HTR-8/SVneo (cell line): ENCODE results near the gene ROBO4.

Experiments
- DNase-seq: peaks from one replicate; pipeline ENCODE4 v3.0.0; 2011; ENCODE audit warnings: low spot score, mixed read lengths; ENCODE audit not compliant: insufficient read length
- FAIRE-seq: peaks from 2 replicates; lab custom pipeline; 2011; peaks lifted over from hg19 to GRCh38; lab: Jason Lieb, UNC

The ROBO4 gene

GRCh38 chr11:124920356-124920755, 22.7 kb upstream of the ROBO4 start:
- DNase-seq = no peak
- no peak for FAIRE-seq

DNA sequence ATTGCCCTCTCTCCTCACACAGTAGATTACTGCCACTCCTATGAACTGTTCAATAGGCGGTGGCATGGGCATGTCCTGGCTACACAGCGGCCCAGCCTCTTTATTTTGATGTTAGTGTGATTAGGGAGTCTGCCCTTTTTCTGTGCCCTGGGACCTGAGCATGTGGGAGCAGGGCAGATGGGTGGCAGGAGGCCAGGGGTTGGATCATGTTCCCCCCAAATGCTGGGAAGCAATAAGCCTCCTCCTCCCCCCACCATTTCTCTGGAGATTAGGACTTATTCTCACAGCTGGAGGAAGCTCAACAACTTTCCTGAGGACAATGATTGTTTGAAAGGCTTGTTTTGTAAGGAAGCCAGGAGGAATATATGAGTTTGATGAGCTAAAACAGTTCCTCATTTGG, 22.2 kb upstream of the ROBO4 start:
- FAIRE-seq (no peak), DNase-seq (no peak)

DNA sequence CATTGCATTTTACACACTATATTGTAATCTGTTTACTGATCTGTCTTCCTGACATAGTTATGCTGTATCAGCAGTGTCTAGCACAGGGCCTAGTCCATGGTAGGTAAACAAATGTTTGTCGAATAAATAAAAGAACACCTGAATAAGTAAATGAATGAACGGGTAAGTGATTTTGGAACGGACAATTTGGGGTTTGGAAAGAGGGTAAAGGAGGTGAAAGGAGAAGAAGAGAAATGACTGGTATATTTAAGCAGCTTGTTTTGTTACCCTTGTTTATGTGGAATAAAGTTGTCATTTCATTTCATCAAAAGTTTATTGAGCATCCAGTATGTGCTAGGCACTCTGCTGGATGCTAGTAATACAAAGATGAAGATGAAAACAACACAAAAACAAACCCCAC, 21.3 kb upstream of the ROBO4 start, which contains the start of gene HEPN1:
Gene HEPN1 (plus strand): TSS at position 301 of the 400 bp plus-strand sequence.
- no peak for DNase-seq
- no peak for FAIRE-seq

GRCh38 chr11:124917115-124917637, 19.5 kb upstream of the ROBO4 start:
- FAIRE-seq = no peak
- no peak for DNase-seq

DNA sequence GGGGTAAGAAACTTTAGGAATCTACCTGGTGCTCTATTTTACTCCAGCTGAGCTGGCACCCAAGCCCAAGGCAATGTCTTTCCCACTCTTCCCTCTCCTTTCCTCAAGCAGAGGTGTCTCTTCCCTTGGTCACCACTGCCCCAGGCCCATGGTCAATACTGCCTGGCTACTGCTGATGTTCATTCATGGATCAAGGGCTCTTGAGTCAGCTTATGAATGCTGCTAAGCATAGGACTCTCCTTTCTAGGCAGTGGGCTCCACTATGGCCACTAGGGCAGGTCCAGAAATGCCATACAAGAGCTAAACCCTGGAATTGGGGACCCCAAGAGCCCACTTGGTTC, 18.7 kb upstream of the ROBO4 start:
- DNase-seq = no peak
- no peak for FAIRE-seq

- DNase-seq = no peak
- no peak for FAIRE-seq
Observed at GRCh38 chr11:124915541-124916369, 18.1 kb upstream of the ROBO4 start.

GRCh38 chr11:124902616-124903015, 5.0 kb upstream of the ROBO4 start:
- FAIRE-seq (no peak), DNase-seq (no peak)

GRCh38 chr11:124900464-124900863, 2.8 kb upstream of the ROBO4 start:
- DNase-seq = peak; percentile 63
- FAIRE-seq = no peak

- DNase-seq (no peak), FAIRE-seq (no peak)
Observed at GRCh38 chr11:124899383-124900145, 1.9 kb upstream of the ROBO4 start.

DNA sequence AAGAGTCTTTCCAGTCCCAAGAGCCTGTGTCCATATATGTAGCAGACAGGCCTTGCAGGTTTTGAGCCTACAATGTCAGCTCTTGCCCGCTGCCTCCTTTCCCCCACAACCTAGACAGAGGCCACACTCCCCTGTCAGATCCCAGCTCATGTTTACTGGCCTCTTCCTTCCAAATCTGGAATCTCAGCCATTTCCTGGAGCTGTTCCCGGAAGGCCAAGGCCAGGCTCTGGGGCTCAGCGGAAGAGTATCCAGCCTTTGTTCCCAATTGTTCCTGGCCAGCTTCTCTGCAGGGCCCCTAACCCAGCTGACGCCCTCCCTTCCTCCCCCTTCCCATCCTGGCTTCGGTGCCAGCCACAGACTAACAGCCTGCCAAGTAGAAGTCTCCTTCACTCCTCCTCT, 1.0 kb upstream of the ROBO4 start:
- DNase-seq (no peak), FAIRE-seq (no peak)

DNA sequence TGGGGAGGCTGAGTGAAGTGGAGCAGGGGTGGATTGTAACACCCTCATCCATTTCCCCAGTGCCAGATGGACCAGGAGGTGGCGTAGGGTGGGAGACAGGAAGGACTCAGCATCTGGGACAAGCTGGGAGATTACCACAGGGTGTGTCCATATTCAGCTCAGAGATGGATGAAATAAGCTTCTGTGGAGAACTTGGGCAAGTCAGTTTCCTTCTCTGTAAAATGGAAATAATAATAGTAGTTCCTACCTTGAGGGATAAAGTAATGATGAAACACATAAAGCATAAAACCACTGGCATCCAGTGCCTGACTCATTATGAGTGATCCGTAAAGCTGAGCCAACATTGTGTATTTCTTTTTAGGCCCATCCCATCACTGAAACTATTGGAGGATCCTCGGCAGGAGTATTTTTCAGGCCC, 607 bp upstream of the ROBO4 start:
- DNase-seq (no peak), FAIRE-seq (no peak)

GRCh38 chr11:124896821-124897391, 759 bp downstream of the ROBO4 start:
- DNase-seq (no peak), FAIRE-seq (no peak)

DNA sequence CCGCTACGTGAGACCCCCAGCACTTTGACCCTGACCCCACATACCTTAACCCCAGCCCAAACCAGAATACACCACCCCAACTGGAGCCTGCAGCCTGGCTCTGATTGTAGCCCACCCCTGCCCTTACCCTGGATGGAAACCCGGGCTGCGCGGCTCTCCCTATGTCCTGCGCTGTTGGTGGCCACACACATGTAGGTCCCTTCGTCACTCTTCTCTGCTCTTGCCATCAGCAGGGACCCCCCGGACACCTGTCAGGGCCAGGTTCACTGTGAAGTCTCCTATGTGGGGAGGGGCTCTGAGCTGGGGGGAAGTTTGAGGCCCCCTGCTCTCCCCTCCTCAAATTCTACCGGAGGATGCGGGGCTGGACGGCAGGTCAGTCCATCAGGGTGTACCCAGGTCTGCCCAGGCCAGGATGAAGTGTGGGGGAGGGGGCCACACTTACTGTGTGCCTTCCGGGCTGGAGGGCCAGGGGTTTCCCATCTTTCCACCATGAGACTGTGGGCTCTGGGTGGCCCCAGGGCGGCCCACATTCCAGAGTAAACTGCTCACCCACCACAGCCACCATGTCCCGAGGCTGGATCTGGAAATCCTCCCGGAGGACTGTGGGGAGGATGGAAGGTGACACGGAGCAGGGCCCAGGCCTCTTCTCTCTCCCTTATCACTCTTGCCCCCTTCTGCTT, 1.5 kb downstream of the ROBO4 start:
- no peak for DNase-seq
- no peak for FAIRE-seq

- FAIRE-seq = no peak
Observed at GRCh38 chr11:124895471-124895971, 2.1 kb downstream of the ROBO4 start.

DNA sequence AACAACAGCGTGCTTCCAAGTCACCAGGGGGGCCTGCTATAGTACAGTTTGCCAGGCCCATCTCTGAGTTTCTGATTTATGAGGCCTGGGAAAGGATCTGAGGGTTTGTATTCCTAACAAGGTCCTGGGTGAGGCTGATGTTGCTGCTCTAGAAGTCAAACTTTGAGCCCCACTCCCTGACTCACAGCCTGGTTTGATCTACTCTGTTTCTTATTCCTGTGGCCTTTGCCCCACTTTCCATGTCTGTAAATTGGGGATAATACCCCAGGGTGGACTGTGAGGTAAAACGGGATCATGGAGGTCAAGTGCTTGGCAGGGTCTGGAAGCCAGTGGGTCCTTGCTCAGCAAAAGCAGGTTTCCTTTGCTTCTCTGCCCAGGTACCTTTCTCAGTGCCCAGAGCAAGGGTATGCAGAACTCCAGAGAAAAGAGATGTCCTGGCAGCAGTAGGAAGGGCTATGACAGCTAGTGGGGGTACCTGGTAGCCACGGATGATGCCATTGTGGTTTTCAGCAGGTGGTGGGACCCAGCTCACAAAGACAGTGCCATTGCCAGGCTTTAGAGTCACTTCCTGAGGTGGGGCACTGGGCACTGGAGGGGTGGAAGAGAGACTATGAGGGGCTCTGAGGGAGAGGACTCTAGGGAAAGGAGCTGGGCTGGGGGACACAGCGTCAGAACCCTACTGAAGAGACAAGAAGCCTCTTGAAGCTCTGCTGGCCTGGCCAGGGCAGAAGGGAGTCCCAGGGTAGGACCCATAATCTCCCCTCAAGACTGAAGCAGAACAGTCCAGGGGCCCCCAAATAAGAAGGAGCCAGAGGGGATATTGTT, 2.8 kb downstream of the ROBO4 start:
- FAIRE-seq = no peak

More at GRCh38 chr11:124895471-124895971, 2.1 kb downstream of the ROBO4 start:
- no peak for DNase-seq

DNA sequence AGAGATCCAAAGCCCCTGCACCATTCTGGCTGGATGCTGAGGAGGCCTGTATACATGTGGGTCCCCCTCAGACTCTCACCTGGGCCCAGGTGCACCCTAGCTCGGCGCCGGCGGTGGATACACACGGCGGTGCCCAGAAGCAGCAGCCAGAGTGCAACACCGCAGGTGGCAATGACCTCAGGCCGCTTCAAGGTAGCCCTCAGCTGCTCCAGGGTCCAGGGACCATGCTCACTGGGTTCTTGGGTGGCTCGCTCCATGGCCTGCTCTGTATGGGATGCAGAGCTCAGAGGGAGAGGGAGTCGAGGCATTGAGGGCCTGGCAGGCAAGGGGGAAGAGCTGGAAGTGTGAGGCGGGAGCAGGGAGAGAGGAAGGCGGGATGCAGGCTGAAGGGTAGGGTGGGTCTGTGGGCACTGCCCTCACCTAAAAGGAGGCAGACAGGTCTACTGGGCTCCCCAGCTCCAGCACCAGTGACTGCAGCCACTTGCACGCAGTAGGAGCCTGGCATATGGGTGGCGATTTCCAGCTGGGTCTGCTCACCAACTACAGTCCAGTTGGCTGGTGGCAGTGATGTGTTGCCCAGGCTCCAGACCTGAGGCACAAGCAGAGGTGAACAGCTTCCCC, 3.8 kb downstream of the ROBO4 start:
- no peak for DNase-seq

More for the DNA sequence above, 2.8 kb downstream of the ROBO4 start:
- no peak for DNase-seq

DNA sequence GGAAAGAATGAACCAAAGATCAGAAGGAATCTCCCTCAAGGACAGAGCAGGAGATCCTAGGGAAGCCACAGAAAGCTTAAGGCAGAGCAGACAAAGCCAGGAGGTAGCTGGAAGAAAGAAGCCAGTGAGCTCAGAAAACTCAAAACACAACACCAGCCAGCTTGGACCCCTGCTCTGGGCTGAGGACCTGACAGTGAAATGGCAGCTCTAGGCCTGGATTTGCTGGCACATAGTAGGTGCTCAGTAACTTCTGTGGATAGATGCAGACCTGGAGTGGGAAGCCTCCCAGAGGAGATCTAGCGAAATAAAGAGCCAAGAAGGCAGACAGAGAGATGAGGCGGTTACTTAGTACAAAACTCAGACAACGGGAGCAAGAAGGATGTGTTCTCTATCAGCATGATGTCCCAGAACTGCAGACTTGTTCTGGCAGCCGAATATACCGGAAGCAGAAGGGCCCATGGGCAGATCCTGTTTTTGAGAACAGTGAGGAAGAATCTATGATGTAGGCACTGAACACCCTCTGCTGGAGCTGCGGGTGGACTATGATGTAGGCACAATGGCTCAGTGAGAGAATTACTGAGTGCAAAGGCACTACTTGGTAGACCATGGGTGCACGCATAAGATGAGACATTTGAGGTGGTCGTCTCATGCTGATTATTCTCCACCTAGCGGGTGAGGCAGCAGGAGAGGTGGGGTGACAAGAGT, 4.8 kb downstream of the ROBO4 start:
- FAIRE-seq = no peak

More for the DNA sequence above, 3.8 kb downstream of the ROBO4 start:
- FAIRE-seq = no peak

GRCh38 chr11:124892146-124892545, 5.5 kb downstream of the ROBO4 start:
- FAIRE-seq (no peak), DNase-seq (no peak)

More for the DNA sequence above, 4.8 kb downstream of the ROBO4 start:
- DNase-seq = no peak
